H1 (cell line): ENCODE data around the gene CTLA4. TPM values are rescaled to one million over a fixed set of nuclear protein-coding genes. Genes with fewer than 3 reads are reported as not detected.

ENCODE experiments used
- ASH2L ChIP-seq: fragments of 200-600, 300-600 bp; sonication (generic); IDR thresholded peaks from one replicate; pipeline ENCODE4 v1.7.1; 2017; ENCODE audit warnings: low read length
- BCL11A ChIP-seq, 2 experiments: IDR thresholded peaks; one replicate each; pipeline ENCODE4 v1.6.1; 2011; ENCODE audit warnings: low read depth in 2 of 2, low read length in 2 of 2, mild to moderate bottlenecking in 2 of 2
- GTF2F1 ChIP-seq: IDR thresholded peaks from 2 replicates; pipeline ENCODE4 v1.6.1; 2012; ENCODE audit warnings: low read depth, low read length, improper control_type of control experiment, borderline replicate concordance
- HDAC6 ChIP-seq: IDR thresholded peaks from one replicate; pipeline ENCODE4 v1.7.1; 2012; ENCODE audit warnings: low read depth, mild to moderate bottlenecking, inconsistent platforms, low read length, moderate library complexity
- JUND ChIP-seq: IDR thresholded peaks from 2 replicates; pipeline ENCODE4 v1.6.1; 2011; ENCODE audit warnings: mild to moderate bottlenecking, improper control_type of control experiment, low read length
- KDM4A ChIP-seq: IDR thresholded peaks from one replicate; pipeline ENCODE4 v1.7.1; 2012; ENCODE audit warnings: low read depth, mild to moderate bottlenecking, moderate library complexity, low read length, inconsistent platforms; ENCODE audit not compliant: severe bottlenecking
- POLR2AphosphoS5 ChIP-seq: IDR thresholded peaks from 2 replicates; pipeline ENCODE4 v1.6.1; 2011; ENCODE audit warnings: low read depth, low read length
- RAD21 ChIP-seq, 2 experiments: IDR thresholded peaks in 1 of 2; conservative IDR thresholded peaks in 1 of 2; 2 replicates each; pipeline ENCODE4 v1.6.1; 2011; ENCODE audit warnings: low read depth in 2 of 2, low read length in 2 of 2, improper control_type of control experiment in 1 of 2, inconsistent platforms in 1 of 2, mild to moderate bottlenecking in 1 of 2, moderate library complexity in 1 of 2
- RFX5 ChIP-seq: IDR thresholded peaks from 2 replicates; pipeline ENCODE4 v1.6.1; 2011; ENCODE audit warnings: low read depth, low read length, improper control_type of control experiment, borderline replicate concordance
- SUZ12 ChIP-seq: fragments of 200-600 bp; sonication (generic); IDR thresholded peaks from 2 replicates; pipeline ENCODE4 v1.6.1; 2012; ENCODE audit warnings: mild to moderate bottlenecking, inconsistent platforms, low read length, moderate library complexity, mixed read lengths
- TBP ChIP-seq: IDR thresholded peaks from 2 replicates; pipeline ENCODE4 v1.6.1; 2011; ENCODE audit warnings: low read depth, low read length, improper control_type of control experiment
- TEAD4 ChIP-seq: IDR thresholded peaks from 2 replicates; pipeline ENCODE4 v1.6.1; 2012; ENCODE audit warnings: low read depth, low read length, inconsistent platforms, mixed read lengths
- polyA plus RNA-seq, 7 experiments: library from polyadenylated mRNA; depleted of rRNA in 3 of 7; stranded (reverse) in 5 of 7; unstranded in 2 of 7; fragments of >200 nt in 5 of 7; fragments of 200-250 nt in 2 of 7; gene quantifications; 1 replicate in 5 of 7; 2 replicates in 1 of 7; 4 replicates in 1 of 7; pipeline versions ENCODE4 v1.2.1 to v1.2.3, GENCODE V29; 2011 to 2013; ENCODE audit warnings: missing spikeins in 2 of 7, mixed read lengths in 2 of 7
- total RNA-seq: library from RNA; stranded (reverse); fragmentation: NEBNext Ultra II Directional; extraction: Animal tissue kit (Norgen Biotek cat#: 25700); gene quantifications from 2 replicates; pipeline ENCODE4 v1.2.1, GENCODE V29; 2021
- TF ChIP-seq, protein P1 (sequence below): fragments of 300-600 bp; sonication (generic); IDR thresholded peaks from 2 replicates; pipeline ENCODE4 v1.7.1; 2012; ENCODE audit warnings: low read length, moderate library complexity, mild to moderate bottlenecking, inconsistent platforms; ENCODE audit not compliant: insufficient replicate concordance

CTLA4 gene
- total and polyA plus RNA-seq, 2 of the 8 experiments (the other 6 are each of a cell fraction or from before 2014, with no cell fraction given), result not detected

DNA sequence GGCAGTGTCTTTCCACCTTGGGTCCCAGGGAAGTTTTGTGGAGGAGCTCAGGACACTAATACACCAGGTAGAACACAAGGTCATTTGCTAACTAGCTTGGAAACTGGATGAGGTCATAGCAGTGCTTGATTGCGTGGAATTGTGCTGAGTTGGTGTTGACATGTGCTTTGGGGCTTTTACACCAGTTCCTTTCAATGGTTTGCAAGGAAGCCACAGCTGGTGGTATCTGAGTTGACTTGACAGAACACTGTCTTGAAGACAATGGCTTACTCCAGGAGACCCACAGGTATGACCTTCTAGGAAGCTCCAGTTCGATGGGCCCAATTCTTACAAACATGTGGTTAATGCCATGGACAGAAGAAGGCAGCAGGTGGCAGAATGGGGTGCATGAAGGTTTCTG lies 5.9 kb downstream of the CTLA4 start (continued):
- TF ChIP-seq, protein P1, sequence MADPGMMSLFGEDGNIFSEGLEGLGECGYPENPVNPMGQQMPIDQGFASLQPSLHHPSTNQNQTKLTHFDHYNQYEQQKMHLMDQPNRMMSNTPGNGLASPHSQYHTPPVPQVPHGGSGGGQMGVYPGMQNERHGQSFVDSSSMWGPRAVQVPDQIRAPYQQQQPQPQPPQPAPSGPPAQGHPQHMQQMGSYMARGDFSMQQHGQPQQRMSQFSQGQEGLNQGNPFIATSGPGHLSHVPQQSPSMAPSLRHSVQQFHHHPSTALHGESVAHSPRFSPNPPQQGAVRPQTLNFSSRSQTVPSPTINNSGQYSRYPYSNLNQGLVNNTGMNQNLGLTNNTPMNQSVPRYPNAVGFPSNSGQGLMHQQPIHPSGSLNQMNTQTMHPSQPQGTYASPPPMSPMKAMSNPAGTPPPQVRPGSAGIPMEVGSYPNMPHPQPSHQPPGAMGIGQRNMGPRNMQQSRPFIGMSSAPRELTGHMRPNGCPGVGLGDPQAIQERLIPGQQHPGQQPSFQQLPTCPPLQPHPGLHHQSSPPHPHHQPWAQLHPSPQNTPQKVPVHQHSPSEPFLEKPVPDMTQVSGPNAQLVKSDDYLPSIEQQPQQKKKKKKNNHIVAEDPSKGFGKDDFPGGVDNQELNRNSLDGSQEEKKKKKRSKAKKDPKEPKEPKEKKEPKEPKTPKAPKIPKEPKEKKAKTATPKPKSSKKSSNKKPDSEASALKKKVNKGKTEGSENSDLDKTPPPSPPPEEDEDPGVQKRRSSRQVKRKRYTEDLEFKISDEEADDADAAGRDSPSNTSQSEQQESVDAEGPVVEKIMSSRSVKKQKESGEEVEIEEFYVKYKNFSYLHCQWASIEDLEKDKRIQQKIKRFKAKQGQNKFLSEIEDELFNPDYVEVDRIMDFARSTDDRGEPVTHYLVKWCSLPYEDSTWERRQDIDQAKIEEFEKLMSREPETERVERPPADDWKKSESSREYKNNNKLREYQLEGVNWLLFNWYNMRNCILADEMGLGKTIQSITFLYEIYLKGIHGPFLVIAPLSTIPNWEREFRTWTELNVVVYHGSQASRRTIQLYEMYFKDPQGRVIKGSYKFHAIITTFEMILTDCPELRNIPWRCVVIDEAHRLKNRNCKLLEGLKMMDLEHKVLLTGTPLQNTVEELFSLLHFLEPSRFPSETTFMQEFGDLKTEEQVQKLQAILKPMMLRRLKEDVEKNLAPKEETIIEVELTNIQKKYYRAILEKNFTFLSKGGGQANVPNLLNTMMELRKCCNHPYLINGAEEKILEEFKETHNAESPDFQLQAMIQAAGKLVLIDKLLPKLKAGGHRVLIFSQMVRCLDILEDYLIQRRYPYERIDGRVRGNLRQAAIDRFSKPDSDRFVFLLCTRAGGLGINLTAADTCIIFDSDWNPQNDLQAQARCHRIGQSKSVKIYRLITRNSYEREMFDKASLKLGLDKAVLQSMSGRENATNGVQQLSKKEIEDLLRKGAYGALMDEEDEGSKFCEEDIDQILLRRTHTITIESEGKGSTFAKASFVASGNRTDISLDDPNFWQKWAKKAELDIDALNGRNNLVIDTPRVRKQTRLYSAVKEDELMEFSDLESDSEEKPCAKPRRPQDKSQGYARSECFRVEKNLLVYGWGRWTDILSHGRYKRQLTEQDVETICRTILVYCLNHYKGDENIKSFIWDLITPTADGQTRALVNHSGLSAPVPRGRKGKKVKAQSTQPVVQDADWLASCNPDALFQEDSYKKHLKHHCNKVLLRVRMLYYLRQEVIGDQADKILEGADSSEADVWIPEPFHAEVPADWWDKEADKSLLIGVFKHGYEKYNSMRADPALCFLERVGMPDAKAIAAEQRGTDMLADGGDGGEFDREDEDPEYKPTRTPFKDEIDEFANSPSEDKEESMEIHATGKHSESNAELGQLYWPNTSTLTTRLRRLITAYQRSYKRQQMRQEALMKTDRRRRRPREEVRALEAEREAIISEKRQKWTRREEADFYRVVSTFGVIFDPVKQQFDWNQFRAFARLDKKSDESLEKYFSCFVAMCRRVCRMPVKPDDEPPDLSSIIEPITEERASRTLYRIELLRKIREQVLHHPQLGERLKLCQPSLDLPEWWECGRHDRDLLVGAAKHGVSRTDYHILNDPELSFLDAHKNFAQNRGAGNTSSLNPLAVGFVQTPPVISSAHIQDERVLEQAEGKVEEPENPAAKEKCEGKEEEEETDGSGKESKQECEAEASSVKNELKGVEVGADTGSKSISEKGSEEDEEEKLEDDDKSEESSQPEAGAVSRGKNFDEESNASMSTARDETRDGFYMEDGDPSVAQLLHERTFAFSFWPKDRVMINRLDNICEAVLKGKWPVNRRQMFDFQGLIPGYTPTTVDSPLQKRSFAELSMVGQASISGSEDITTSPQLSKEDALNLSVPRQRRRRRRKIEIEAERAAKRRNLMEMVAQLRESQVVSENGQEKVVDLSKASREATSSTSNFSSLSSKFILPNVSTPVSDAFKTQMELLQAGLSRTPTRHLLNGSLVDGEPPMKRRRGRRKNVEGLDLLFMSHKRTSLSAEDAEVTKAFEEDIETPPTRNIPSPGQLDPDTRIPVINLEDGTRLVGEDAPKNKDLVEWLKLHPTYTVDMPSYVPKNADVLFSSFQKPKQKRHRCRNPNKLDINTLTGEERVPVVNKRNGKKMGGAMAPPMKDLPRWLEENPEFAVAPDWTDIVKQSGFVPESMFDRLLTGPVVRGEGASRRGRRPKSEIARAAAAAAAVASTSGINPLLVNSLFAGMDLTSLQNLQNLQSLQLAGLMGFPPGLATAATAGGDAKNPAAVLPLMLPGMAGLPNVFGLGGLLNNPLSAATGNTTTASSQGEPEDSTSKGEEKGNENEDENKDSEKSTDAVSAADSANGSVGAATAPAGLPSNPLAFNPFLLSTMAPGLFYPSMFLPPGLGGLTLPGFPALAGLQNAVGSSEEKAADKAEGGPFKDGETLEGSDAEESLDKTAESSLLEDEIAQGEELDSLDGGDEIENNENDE, result no peak
- TF ChIP-seq HDAC6, result no peak
- TF ChIP-seq GTF2F1, result no peak
- TF ChIP-seq TEAD4, result no peak
- no peak for TF ChIP-seq SUZ12
- TF ChIP-seq KDM4A, result no peak
- TF ChIP-seq RFX5, result no peak
- TF ChIP-seq JUND, result no peak
- no peak for TF ChIP-seq POLR2AphosphoS5
- no peak for TF ChIP-seq BCL11A (IDR thresholded peaks at IDR 0.05; ENCODE audit: low read depth in 2 of 2, low read length in 2 of 2)
- TF ChIP-seq ASH2L, result no peak
- TF ChIP-seq RAD21 (IDR thresholded peaks at IDR 0.05 in 1 of 2, conservative IDR thresholded peaks at IDR 0.05 in 1 of 2; ENCODE audit: low read depth in 2 of 2, low read length in 2 of 2), result no peak
- TF ChIP-seq TBP, result no peak
